SIG-M5 treated with dmso at 0.1 percent for 504 hours (cell line): ENCODE results near the gene EEFSEC.

ENCODE experiments used
- DNase-seq: peaks from one replicate; lab custom pipeline; 2025; ENCODE audit not compliant: unreplicated experiment; lab: John Stamatoyannopoulos, UW

Gene EEFSEC

DNA sequence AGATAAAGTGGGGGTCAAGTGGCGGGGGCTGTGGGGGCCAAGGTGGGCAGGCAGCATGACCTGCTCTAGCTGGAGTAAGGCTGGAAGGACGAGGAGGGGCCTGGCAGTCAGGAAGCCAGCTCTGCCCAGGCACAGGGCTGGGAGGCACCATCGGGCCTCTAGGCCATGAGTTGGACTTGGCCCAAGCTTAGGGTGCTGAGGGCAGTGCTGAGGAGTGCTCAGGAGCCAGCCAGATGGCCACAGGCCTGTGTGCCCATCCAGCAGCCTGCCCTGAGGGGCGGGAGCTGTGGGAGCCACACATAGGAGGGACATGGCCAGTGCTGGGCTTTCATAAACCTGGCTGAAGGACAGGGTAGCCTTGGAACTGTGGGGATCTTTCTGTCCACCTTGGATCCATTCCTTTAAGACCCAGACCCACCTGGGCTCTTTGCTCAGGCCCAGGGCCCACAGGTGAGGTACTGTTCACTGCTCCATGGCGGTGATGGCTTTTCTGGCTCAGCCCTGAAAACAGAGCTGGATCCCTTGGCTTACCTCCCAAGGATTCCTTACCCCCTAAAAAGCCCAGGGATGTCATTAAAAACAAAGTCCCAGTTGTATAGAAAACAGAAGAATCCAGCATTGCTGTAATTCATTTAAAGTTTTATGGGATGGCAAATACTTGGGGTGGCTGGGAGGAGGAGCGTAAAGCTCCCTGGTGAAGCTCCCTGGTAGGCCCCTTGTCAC is 176.4 kb downstream of the EEFSEC start:
- no peak for DNase-seq

- no peak for DNase-seq
These were observed 177.0 kb downstream of the EEFSEC start for GRCh38 chr3:128330214-128330842.

GRCh38 chr3:128334086-128334645 is 180.9 kb downstream of the EEFSEC start:
- DNase-seq = no peak

DNA sequence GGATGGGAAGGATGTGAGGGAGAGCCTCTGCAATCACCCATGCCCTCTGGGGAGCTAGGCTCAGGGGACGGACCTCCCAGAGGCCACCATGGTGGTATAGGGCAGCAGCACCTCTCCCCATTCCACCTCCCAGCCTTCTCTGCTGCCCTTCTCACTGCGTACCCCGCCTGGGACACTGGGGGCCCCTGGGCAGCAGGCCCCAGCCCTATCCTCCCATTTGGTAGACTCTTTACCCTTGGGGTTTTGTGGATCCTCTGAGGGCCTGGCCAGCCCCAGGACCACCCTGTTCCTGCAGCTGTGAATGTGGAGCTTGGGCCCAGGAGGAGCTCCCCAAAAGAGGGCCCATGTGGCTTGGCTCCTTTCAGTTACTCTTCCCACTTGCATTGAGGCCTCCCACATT is 181.5 kb downstream of the EEFSEC start:
- DNase-seq = no peak

GRCh38 chr3:128335621-128336296 is 182.5 kb downstream of the EEFSEC start:
- DNase-seq = peak; percentile 53

- no peak for DNase-seq
These were observed 183.3 kb downstream of the EEFSEC start for GRCh38 chr3:128336337-128337156.

DNA sequence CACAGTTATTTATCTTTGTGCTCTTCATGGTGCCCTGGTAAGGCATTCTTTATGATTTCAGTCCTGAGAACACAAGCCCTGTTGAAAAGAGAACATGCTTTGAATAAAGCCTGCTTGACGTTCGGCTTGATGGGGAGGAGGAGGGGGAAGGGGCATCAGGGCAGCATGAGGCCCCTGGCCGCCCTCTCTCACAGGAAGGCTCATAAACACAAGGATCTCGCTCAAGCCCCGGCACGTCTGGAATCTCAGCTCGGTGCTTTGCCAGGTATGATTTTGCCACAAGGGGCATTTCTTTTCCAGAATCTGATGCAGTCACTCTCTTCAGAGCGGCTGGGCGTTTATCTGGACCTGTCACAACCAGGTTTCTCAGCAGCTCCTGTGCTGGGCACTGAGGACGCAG is 184.0 kb downstream of the EEFSEC start:
- no peak for DNase-seq

DNA sequence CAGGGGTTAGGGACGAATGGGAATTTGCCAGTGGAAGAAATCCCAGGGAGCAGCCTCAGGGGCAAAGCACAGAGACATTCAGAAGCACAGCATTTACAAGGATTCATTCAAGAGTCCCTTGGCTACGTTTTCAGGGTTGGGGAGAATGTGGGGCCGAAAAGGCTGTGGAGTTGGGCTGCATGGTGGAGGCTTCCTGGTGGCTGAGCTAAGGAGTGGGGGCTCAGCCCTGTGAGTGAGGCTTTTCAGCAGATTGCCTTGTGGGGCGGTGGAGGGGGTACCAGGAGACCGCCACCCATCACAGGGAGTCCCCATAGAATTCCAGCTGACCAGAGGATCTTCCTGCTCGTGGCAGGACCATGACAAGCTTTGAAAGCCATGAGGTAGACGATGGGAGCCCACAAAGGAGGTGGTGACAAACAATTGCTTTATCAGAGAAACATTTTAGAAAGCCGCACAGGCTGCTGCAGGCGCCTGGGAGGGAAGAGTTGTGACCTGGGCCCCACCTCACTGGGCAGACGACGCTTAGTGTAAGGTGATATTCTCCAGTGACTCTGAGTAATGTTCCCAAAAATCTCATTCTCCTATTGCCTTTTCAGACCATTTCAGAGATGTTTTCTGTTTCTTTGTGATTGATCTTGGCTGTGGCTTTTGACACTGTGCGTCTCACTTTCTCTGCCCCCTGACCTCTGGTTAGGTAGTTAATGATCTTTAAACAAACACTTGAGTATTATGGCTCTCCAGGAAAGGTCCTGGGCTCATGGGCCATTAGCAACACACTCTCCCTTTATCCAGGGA is 185.5 kb downstream of the EEFSEC start:
- no peak for DNase-seq

DNA sequence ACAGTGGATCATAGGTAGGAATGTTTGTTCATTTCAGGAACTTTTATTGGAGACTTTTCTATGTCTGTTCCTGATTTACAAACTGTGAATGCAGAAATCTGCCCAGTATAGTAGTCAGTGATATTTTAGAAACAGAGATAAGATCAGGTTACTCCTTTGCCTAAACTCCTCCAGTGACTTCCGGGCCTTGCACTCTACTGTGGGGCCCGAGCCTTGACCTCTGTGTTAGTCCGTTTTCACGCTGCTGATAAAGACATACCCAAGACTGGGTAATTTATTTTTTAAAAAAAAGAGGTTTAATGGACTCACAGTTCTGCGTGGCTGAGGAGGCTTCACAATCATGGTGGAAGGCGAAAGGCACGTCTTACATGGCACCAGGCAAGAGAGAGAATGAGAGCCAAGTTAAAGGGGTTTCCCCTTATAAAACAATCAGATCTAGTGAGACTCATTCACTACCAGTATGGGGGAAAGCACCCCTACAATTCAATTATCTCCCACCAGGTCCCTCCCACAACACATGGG is 186.3 kb downstream of the EEFSEC start:
- no peak for DNase-seq

DNA sequence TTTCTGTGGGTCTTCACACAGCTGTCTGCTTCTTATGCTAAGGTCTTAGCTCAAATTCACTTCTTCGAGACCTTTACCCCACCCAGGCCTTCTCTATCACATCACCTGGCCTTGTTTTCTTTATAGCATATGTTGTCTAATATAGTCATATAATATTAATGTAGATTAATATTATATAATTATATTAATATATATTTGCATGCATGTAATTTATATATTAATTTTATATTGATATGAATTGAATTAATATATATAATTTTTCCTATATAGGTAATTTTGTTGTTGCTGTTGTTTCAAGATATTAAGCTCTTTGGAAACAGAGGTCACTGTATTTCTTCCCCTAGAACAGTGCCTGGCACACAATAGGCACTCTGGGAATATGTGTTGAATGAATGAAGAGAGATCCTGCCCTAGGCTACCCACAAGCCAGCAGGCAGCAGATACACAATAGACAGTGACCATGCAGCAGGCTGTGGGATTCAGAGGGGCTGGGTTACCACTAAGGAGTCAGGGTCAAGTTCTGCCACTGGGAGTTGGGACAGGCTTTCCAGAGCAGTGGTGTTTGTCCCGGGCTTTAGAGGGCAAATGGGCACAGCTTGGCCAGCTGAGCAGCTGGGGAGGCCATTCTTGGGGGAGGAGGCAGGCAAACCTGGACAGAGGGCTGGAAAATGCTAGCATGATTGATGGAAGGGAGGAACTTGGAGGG is 187.1 kb downstream of the EEFSEC start:
- DNase-seq = no peak

DNA sequence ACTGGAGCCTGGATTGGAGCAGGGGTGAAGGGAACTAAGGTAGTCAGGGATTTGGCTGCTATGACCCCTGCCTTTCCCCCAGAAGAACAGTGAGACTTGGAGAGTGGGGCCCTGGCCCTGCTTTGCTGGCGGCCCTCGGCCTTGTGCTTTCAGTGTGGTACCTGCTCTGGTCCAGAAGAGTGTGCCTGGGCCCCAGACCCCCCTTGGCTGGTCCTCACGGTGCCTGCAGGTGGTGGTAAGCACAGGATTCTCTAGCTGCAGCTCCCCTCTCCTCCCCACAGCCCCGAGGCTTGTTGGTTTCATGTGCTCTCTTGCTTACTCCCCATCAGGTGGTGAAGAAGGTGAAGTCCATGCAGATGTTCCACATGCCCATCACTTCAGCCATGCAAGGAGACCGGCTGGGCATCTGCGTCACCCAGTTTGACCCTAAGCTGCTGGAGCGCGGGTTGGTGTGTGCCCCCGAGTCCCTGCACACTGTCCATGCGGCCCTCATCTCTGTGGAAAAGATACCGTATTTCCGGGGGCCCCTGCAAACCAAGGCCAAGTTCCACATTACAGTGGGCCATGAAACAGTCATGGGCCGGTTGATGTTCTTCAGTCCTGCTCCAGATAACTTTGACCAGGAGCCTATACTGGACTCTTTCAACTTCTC is 187.7 kb downstream of the EEFSEC start:
- DNase-seq = no peak

- no peak for DNase-seq
These were observed 188.5 kb downstream of the EEFSEC start for GRCh38 chr3:128341659-128342395.

DNA sequence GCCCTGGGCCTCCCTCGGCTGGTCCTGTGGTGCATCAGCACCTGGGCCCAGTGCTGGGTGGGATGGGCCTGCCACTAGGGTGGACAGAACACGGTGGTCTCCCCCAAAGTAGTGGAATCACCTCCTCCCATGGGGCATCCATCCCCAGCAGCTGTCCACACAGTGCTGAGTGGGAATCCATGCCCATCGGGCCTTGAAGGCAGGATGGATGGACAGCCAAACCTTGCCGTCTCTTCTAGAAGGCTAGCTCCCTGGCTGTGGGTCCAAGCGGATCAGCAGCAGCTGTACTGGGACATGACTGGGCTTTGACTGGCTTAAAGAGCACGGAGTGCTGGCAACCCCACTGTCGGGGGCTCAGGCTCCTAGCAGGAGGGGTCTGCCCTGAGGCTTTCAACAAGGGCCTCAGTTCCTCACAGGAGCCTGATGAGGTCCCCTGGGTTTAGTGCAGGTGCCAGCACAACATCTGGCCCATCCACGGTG is 189.5 kb downstream of the EEFSEC start:
- no peak for DNase-seq

DNA sequence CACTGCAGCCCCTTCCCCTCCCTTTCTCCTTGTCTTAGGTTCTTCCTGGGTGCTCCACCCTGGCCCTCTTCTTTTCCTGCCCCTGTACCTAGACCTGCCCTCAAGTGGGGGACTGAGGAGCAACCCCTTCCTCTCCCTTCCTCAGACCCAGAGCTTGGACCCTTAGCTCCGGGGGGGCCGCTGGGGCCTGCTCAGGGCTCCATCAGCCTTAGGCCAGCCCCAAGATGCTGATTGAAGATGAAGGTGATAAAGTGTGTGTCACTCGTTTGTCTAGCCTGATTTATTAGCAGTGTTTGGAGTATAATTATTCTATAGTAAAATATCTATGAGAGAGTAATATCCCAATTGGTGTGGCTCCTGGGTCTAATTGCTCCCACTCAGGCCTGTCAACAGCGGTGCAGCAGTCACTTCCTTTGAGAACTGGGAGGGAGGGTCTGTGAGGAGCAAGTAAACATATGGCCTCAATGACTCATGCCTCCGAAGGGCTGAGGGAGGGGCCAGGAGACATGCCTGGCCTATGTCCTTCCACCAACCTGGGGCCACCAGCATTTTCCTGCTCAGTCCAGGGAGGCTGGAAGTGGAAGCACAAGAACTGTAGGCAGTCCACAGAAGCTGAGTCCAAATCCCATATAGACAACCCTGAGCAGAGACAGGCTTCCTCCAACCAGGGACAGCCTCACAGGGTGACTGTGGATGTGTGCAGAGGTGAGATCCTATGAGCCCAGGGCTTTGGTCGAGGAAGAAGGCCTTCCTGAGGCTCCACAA is 190.2 kb downstream of the EEFSEC start:
- peak; percentile 14 for DNase-seq

DNA sequence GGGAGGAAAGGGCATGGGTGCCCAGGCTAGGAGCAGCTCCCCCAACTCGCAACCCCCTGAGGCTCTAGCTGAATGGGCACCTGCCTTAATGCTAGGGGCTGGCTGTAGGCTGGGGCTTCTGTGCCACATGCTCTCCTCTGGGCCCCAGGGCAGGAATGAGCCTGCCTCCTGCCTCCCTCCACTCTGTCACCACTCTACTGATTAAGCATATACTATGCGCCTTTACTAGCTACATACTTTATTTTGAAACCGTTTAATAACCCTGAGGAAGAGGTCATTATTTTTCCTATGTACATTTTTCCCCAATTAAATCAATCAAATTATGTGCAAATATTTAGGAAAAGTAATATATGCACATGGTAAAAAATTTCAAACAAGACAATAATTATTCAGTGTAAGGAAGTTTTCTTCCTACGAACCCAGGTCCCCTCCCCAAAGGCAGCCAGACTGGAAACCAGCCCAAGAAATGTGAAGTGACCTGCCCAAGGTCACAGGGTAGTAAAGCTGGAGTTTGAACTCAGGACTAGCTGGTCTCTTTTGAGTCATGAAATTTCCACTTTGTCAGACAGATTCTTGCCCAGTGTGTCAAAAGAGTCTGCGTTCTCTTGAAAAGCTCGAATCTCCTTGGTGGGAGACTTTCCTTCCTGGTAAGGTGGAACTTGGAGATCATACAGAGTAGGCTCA is 190.9 kb downstream of the EEFSEC start:
- no peak for DNase-seq

- DNase-seq = no peak
These were observed 191.9 kb downstream of the EEFSEC start for GRCh38 chr3:128345196-128345595.

DNA sequence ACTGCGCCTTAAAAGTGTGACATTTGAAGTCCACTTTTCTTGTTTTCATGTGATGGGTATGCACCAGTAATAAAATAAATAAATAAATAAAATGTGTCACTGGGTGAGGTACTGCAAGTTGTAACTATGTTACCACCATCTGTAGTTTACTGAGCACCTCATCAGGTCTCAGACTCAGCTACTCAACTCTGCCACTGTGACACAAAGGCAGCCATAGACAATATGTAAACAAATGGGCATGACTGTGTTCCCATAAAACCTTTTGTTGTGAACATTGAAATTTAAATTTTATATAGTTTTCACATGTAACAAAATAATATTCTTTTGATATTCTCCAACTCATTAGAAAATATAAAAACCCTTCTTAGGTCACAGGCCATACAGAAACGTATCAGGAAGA is 193.3 kb downstream of the EEFSEC start:
- DNase-seq = no peak
